Right lobe of liver (tissue), 4 donors: Measurements from ENCODE around the gene ITCH.

Source experiments
- CTCF ChIP-seq, 4 donors: fragments of 200-600 bp in 3 of 4; fragments of 450-650 bp in 1 of 4; IDR thresholded peaks; one replicate each; pipeline versions ENCODE4 v1.5.1 to v1.8.0; 2016 to 2022; ENCODE audit warnings: antibody characterized with exemption in 4 of 4, mild to moderate bottlenecking in 2 of 4
- POLR2A ChIP-seq: fragments of 450-650 bp; IDR thresholded peaks from one replicate; pipeline ENCODE4 v1.6.1; 2017; ENCODE audit warnings: antibody characterized with exemption, mild to moderate bottlenecking
- donor health status: DM: no; HTN: no; CAD: no.
- donor health status: DM: no; HTN: no; CAD: no.
- donor health status: DM: no; HTN: yes; CAD: no.

GRCh38 chr20:34549291-34549928 lies 186.3 kb downstream of the ITCH start:
- TF ChIP-seq CTCF (IDR thresholded peaks at IDR 0.05) (no peak), POLR2A (no peak)
